A673 (cell line): ENCODE results near the gene INMT.

Experiments
- CTCF ChIP-seq: fragments of 300-800, 200-600 bp; sonication (generic); conservative IDR thresholded peaks from 2 replicates; pipeline ENCODE4 v1.5.1; 2017; ENCODE audit warnings: low read depth, mild to moderate bottlenecking, antibody characterized with exemption, low read length, moderate library complexity, mixed read lengths
- EZH2 ChIP-seq: fragments of 200-600 bp; sonication (generic); IDR thresholded peaks from 2 replicates; pipeline ENCODE4 v1.6.1; 2017; ENCODE audit warnings: borderline replicate concordance, low read depth, mild to moderate bottlenecking, mixed read lengths, antibody characterized with exemption, low read length; ENCODE audit not compliant: poor library complexity, severe bottlenecking

- TF ChIP-seq CTCF (no peak), EZH2 (no peak)
These were observed 30.8 kb downstream of the INMT start for GRCh38 chr7:30782690-30783089.
